ENCODE data around the gene NPAS2. TPM values are rescaled to one million over a fixed set of nuclear protein-coding genes. Genes with fewer than 3 reads are reported as not detected.

The NPAS2 gene
- total RNA-seq, 2 experiments from 2014 or later: 0.55 to 1.4 TPM

DNA sequence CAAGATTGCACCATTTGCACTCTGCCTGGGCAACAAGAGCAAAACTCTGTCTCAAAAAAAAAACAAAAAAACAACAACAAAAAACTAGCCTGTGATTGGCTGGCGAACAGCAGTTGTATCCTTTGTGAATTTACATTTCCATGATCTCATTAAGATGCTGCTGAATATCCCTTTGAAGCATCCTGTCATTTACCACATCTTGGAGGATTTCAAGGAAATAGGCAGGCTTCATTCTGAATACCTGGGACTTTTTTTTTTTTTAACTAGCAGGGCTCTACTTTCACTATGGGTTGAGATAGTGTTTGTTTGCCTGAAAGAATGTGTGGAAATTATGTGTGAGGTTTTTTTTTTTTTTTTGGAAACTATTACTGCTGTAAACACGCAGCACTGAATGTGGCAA, 132.6 kb downstream of the NPAS2 start:
- H3K4me1 Mint-ChIP-seq: no peaks in the 10 kb centered on the region
- H3K27me3 Mint-ChIP-seq: peaks cover 4% of the 10 kb centered on the region
- no peaks in the 10 kb centered on the region for H3K36me3 Mint-ChIP-seq (ENCODE audit: low read depth)
- no peaks in the 10 kb centered on the region for H3K9me3 Mint-ChIP-seq
- no peak for DNase-seq
- H3K4me3 Mint-ChIP-seq: no peak overlapping the region
- ChIA-PET CTCF (no interaction called here), POLR2A (no interaction called here)
- H3K27ac Mint-ChIP-seq: no peak overlapping the region

DNA sequence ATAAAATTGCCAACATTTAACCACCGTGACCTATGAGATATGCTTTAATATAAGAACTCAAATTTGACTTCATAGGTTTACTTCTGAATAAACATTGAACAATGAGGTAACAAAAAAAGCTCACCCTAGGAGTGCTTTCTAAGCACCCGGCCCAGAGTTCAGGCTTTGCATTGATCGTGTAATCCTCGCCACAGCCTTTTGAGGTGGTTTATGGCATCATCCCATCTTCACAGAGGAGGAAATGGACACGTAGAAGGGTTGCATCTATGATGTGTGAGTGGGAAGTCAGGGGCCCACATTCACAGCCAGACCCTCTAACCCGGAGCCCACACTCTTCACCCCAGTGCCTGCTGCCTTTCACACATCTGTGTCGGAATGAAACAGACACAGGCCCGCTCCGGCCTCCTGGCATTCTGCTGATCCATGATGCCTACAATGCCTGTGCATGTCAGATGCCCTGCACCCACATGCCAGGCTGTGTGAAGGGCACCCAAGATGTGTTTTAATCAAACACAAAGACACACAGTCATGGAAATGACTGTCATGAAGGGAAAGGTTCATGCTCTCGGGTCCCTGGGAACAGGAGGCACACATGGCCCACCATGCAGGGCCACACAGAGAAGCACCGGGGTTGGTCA, 133.6 kb downstream of the NPAS2 start:
- DNase-seq: no peak
- H3K4me3 Mint-ChIP-seq: no peak overlapping the region
- ChIA-PET POLR2A (no interaction called here), CTCF (no interaction called here)
- no peaks in the 10 kb centered on the region for H3K9me3 Mint-ChIP-seq
- no peaks in the 10 kb centered on the region for H3K27me3 Mint-ChIP-seq
- H3K4me1 Mint-ChIP-seq: no peaks in the 10 kb centered on the region
- no peaks in the 10 kb centered on the region for H3K36me3 Mint-ChIP-seq (ENCODE audit: low read depth)
- no peak overlapping the region for H3K27ac Mint-ChIP-seq

- Mint-ChIP-seq H3K27ac (no peak overlapping the region), H3K9me3 (no peaks in the 10 kb centered on the region), H3K27me3 (no peaks in the 10 kb centered on the region), H3K36me3 (ENCODE audit: low read depth) (no peaks in the 10 kb centered on the region), H3K4me1 (no peaks in the 10 kb centered on the region), H3K4me3 (no peak overlapping the region)
- no peak for DNase-seq
- CTCF ChIA-PET: no interaction called here
- POLR2A ChIA-PET: no interaction called here
These were observed 134.1 kb downstream of the NPAS2 start for GRCh38 chr2:100954044-100954420.

DNA sequence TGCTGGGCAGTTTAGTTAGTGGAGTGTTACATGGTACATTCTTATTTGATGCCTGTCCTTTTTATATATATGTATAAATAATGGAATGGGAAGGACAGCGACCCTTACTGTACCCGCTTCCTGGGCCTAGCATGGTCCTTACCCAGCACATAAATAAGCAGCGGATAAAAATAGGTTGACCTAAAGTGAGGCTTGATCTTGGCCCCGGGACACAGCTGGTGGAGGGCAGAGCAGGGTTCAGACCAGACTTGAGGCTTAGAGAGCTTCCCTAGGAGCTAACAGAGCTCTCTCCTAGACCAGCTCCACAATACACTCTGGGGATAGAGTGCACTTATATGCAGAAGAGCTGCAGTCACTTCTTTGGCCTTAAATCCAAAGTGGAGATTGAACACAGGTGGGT, 135.3 kb downstream of the NPAS2 start:
- CTCF ChIA-PET: no interaction called here
- H3K27me3 Mint-ChIP-seq: no peaks in the 10 kb centered on the region

DNA sequence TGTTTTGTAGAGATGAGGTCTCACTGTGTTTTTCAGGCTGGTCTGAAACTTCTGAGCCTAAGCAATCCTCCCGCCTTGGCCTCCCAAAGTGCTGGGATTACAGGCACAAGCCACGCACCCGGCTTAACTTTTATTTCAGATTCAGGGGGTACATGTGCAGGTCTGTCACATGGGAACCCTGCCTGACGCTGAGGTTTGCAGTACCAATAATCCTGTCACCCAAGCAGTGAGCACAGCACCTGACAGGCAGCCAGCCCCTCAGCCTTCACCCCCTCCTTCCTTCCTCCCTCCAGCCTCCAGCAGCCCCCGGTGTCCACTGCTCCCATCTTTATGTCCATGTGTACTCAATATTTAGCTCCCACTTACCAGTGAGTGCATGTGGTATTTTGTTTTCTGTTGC, 136.1 kb downstream of the NPAS2 start:
- Mint-ChIP-seq H3K27me3 (no peaks in the 10 kb centered on the region), H3K4me1 (no peaks in the 10 kb centered on the region), H3K4me3 (no peak overlapping the region), H3K9me3 (no peaks in the 10 kb centered on the region), H3K27ac (no peak overlapping the region), H3K36me3 (ENCODE audit: low read depth) (no peaks in the 10 kb centered on the region)
- ChIA-PET POLR2A (no interaction called here), CTCF (interaction anchor here (1.3 kb wide), 1 partner anchor 36 kb away, joined by 3 read pairs; no protein-coding TSS in a partner anchor)
- DNase-seq: no peak

More for the DNA sequence above, 135.3 kb downstream of the NPAS2 start:
- Mint-ChIP-seq H3K9me3 (no peaks in the 10 kb centered on the region), H3K4me3 (no peak overlapping the region), H3K27ac (no peak overlapping the region), H3K4me1 (no peaks in the 10 kb centered on the region), H3K36me3 (ENCODE audit: low read depth) (no peaks in the 10 kb centered on the region)
- POLR2A ChIA-PET: no interaction called here
- DNase-seq: no peak

DNA sequence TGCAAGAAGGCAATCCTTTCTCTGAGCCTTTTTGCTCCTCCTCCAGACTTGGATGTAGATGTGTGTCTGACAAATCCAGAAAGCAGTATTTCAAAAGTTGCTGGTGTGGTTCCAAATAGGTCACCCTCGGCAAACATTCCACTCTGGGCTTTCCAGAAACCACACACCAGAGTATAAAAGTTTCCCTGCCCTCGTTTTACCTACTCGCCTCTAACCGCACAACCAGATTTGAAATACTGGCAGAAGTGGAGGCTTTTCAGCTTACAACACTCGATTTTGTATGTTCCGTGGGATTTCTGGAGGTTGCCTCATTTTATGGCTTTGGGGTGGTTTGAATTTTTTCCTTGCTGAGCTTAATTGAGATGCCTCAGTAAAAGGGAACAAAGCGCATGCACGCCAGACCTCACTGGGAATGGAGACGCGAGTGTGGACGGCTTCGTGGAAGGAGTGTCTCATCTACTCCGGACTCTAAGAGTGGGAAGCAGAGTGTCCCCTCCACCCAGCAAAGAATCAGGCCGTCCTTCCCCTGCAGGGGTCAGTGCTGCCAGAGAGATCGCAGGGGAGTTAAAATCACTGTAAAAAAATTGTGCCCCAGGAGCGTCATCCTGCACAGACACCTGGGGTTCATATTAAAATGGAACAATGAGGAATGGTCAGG, 138.2 kb downstream of the NPAS2 start:
- Mint-ChIP-seq H3K27ac (no peak overlapping the region), H3K4me3 (no peak overlapping the region), H3K36me3 (ENCODE audit: low read depth) (no peaks in the 10 kb centered on the region), H3K4me1 (no peaks in the 10 kb centered on the region), H3K27me3 (no peaks in the 10 kb centered on the region), H3K9me3 (no peaks in the 10 kb centered on the region)
- ChIA-PET POLR2A (no interaction called here), CTCF (interaction anchor here (0.6 kb wide), 1 partner anchor 55 kb away, joined by 3 read pairs; no protein-coding TSS in a partner anchor)
- DNase-seq: no peak

- H3K36me3 Mint-ChIP-seq (ENCODE audit: low read depth): no peaks in the 10 kb centered on the region
- no peaks in the 10 kb centered on the region for H3K4me1 Mint-ChIP-seq
- ChIA-PET POLR2A (interaction anchor here (1.0 kb wide), 1 partner anchor 43 kb away, joined by 3 read pairs; the partner anchor contains the start of gene RPL31), CTCF (no interaction called here)
- no peaks in the 10 kb centered on the region for H3K9me3 Mint-ChIP-seq
- no peak for DNase-seq
- H3K27me3 Mint-ChIP-seq: no peaks in the 10 kb centered on the region
- H3K4me3 Mint-ChIP-seq: no peak overlapping the region
- no peak overlapping the region for H3K27ac Mint-ChIP-seq
These were observed 139.4 kb downstream of the NPAS2 start for GRCh38 chr2:100959225-100959880.

GRCh38 chr2:100960688-100961087, 140.7 kb downstream of the NPAS2 start:
- no peaks in the 10 kb centered on the region for H3K9me3 Mint-ChIP-seq
- no peak overlapping the region for H3K27ac Mint-ChIP-seq
- no peaks in the 10 kb centered on the region for H3K4me1 Mint-ChIP-seq
- H3K27me3 Mint-ChIP-seq: no peaks in the 10 kb centered on the region
- no peak overlapping the region for H3K4me3 Mint-ChIP-seq
- no peaks in the 10 kb centered on the region for H3K36me3 Mint-ChIP-seq (ENCODE audit: low read depth)
- DNase-seq: no peak
- ChIA-PET CTCF (no interaction called here), POLR2A (no interaction called here)

GRCh38 chr2:100962366-100963025, 142.6 kb downstream of the NPAS2 start:
- no peak for DNase-seq
- CTCF ChIA-PET: no interaction called here
- no peaks in the 10 kb centered on the region for H3K27me3 Mint-ChIP-seq
- no peak overlapping the region for H3K27ac Mint-ChIP-seq
- no peak overlapping the region for H3K4me3 Mint-ChIP-seq
- POLR2A ChIA-PET: no interaction called here
- no peaks in the 10 kb centered on the region for H3K4me1 Mint-ChIP-seq
- H3K36me3 Mint-ChIP-seq (ENCODE audit: low read depth): no peaks in the 10 kb centered on the region
- H3K9me3 Mint-ChIP-seq: no peaks in the 10 kb centered on the region

DNA sequence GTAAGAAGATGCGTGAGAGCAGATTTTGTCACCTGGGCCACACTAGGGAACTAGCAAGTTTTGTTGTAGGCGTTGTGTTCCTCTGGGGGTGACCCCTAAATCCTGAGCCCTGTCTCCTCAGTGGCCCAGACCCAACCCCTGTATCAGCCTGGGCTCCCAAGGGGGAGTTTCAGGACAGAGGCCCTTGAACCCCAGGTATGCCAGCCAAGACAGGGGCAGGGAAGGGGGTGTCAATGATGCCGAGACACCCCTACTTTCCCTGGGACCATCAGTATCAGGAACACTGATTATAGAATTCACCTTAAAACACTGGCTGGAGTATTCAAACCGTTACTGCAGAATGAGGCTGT, 143.1 kb downstream of the NPAS2 start:
- Mint-ChIP-seq H3K36me3 (ENCODE audit: low read depth) (no peaks in the 10 kb centered on the region), H3K9me3 (no peaks in the 10 kb centered on the region), H3K4me1 (no peaks in the 10 kb centered on the region), H3K27me3 (no peaks in the 10 kb centered on the region), H3K4me3 (no peak overlapping the region), H3K27ac (no peak overlapping the region)
- ChIA-PET CTCF (no interaction called here), POLR2A (no interaction called here)
- no peak for DNase-seq

DNA sequence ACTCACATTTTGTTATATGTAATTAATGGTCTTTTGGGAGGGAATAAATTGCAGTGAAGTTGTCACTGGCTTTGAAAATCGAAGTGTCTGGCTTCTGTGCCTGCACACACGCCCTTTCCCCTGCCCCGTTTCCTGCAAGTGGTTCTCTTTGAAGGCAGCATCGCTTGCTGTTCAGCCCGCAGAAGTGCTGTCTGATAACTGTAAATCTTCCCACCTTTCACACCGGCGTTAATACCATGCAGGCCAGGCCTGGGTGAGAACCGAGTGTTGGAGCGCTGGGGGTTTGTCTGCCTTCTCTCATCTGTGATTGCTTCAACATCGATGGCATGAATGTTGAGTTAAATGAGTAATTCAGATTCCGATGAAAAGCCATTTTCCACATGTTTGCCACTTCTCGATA, 144.3 kb downstream of the NPAS2 start:
- no peak for DNase-seq
- H3K36me3 Mint-ChIP-seq (ENCODE audit: low read depth): no peaks in the 10 kb centered on the region
- no peak overlapping the region for H3K27ac Mint-ChIP-seq
- no peak overlapping the region for H3K4me3 Mint-ChIP-seq
- CTCF ChIA-PET: no interaction called here
- POLR2A ChIA-PET: no interaction called here
- H3K9me3 Mint-ChIP-seq: no peaks in the 10 kb centered on the region
- no peaks in the 10 kb centered on the region for H3K4me1 Mint-ChIP-seq
- H3K27me3 Mint-ChIP-seq: no peaks in the 10 kb centered on the region

DNA sequence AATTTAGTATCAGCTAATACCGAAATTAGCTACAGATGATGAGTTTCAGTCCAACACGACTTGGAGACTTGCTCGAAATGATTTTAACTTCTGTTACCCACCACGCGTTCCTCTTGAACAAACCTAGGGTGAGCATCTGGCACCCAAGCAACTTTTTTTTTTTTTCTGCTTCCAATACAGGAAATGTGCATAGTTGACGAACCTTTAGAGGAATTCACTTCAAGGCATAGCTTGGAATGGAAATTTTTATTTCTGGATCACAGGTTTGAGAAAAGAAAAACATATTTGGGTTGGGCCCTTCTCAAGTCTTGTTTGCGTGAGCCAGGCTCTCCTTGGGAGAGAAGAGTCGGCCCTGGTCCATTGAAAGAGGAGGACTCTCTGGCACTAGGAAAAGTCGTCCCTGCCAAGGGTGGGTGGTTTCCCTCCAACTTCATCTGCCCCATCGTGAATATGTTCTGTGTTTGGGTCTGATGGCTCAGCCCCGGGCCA, 144.8 kb downstream of the NPAS2 start:
- Mint-ChIP-seq H3K36me3 (ENCODE audit: low read depth) (no peaks in the 10 kb centered on the region), H3K27ac (no peak overlapping the region), H3K4me1 (no peaks in the 10 kb centered on the region), H3K9me3 (no peaks in the 10 kb centered on the region), H3K27me3 (no peaks in the 10 kb centered on the region), H3K4me3 (no peak overlapping the region)
- ChIA-PET CTCF (interaction anchor here (1.0 kb wide), 1 partner anchor 354 kb away, joined by 3 read pairs; no protein-coding TSS in a partner anchor), POLR2A (no interaction called here)
- DNase-seq: no peak

GRCh38 chr2:100965596-100965995, 145.7 kb downstream of the NPAS2 start:
- CTCF ChIA-PET: interaction anchor here (1.0 kb wide), 1 partner anchor 355 kb away, joined by 3 read pairs; no protein-coding TSS in a partner anchor
- no peak for DNase-seq
- Mint-ChIP-seq H3K4me1 (no peaks in the 10 kb centered on the region), H3K27ac (no peak overlapping the region), H3K36me3 (ENCODE audit: low read depth) (no peaks in the 10 kb centered on the region), H3K9me3 (no peaks in the 10 kb centered on the region), H3K4me3 (no peak overlapping the region), H3K27me3 (no peaks in the 10 kb centered on the region)
- POLR2A ChIA-PET: no interaction called here
